ENCODE data around the gene OR51E1.

GRCh38 chr11:4641501-4641900, 2.3 kb upstream of the OR51E1 start:
- no peak for TF ChIP-seq POLR2A (IDR thresholded peaks at IDR 0.05)
- no peak for TF ChIP-seq CTCF (IDR thresholded peaks at IDR 0.05)
- TF ChIP-seq POLR2AphosphoS5 (IDR thresholded peaks at IDR 0.05), result no peak

Measured in prostate gland (tissue), 2 donors.